Peyer's patch (tissue), 4 donors: Measurements from ENCODE around the gene TERT.

Experiments
- CTCF ChIP-seq, 6 experiments: fragments of 450-650 bp in 4 of 6; fragments of 200-600 bp in 2 of 6; sonication (generic) in 1 of 6; IDR thresholded peaks; one replicate each; pipeline ENCODE4 v1.5.1; 2017 to 2019; ENCODE audit warnings: antibody characterized with exemption in 6 of 6, mild to moderate bottlenecking in 3 of 6, moderate library complexity in 1 of 6
- POLR2A ChIP-seq, 2 donors: fragments of 450-650 bp; IDR thresholded peaks; one replicate each; pipeline ENCODE4 v1.5.1; 2017; ENCODE audit warnings: antibody characterized with exemption in 2 of 2, mild to moderate bottlenecking in 2 of 2, moderate library complexity in 2 of 2

DNA sequence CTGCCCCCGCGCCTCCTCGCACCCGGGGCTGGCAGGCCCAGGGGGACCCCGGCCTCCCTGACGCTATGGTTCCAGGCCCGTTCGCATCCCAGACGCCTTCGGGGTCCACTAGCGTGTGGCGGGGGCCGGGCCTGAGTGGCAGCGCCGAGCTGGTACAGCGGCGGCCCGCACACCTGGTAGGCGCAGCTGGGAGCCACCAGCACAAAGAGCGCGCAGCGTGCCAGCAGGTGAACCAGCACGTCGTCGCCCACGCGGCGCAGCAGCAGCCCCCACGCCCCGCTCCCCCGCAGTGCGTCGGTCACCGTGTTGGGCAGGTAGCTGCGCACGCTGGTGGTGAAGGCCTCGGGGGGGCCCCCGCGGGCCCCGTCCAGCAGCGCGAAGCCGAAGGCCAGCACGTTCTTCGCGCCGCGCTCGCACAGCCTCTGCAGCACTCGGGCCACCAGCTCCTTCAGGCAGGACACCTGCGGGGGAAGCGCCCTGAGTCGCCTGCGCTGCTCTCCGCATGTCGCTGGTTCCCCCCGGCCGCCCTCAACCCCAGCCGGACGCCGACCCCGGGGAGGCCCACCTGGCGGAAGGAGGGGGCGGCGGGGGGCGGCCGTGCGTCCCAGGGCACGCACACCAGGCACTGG lies 548 bp downstream of the TERT start:
- TF ChIP-seq CTCF (IDR thresholded peaks at IDR 0.05): no peak
- TF ChIP-seq POLR2A (IDR thresholded peaks at IDR 0.05): no peak
